H9 (cell line): ENCODE data around the gene HSPB1. TPM values are rescaled to one million over a fixed set of nuclear protein-coding genes. Genes with fewer than 3 reads are reported as not detected.

Source experiments
- DNase-seq: peaks from one replicate; pipeline ENCODE4 v3.0.0-alpha.2; 2017
- H2AFZ ChIP-seq: one replicate; pipeline ENCODE4 v1.6.1; 2013; ENCODE audit warnings: mild to moderate bottlenecking, low read length, control low read depth, moderate library complexity
- H2AK5ac ChIP-seq: 2 replicates; pipeline ENCODE4 v1.6.1; 2013; ENCODE audit warnings: low read length, control low read depth, mixed read lengths; ENCODE audit not compliant: insufficient read length
- H2BK120ac ChIP-seq: one replicate; pipeline ENCODE4 v1.6.1; 2013; ENCODE audit warnings: low read depth, mild to moderate bottlenecking, low read length, control low read depth, inconsistent platforms; ENCODE audit not compliant: poor library complexity, severe bottlenecking
- H2BK12ac ChIP-seq: 2 replicates; pipeline ENCODE4 v1.6.1; 2013; ENCODE audit warnings: low read length, control low read depth, mixed read lengths, low read depth; ENCODE audit not compliant: insufficient read length
- H2BK15ac ChIP-seq: 2 replicates; pipeline ENCODE4 v1.6.1; 2013; ENCODE audit warnings: low read depth, low read length, control low read depth
- H2BK20ac ChIP-seq: one replicate; pipeline ENCODE4 v1.6.1; 2013; ENCODE audit warnings: low read depth, mild to moderate bottlenecking, low read length, control low read depth, inconsistent platforms; ENCODE audit not compliant: poor library complexity, severe bottlenecking
- H2BK5ac ChIP-seq: 2 replicates; pipeline ENCODE4 v1.6.1; 2013; ENCODE audit warnings: low read length, control low read depth, mixed read lengths; ENCODE audit not compliant: insufficient read length
- H3K14ac ChIP-seq: 2 replicates; pipeline ENCODE4 v1.6.1; 2013; ENCODE audit warnings: low read length, control low read depth; ENCODE audit not compliant: insufficient read depth
- H3K18ac ChIP-seq: 2 replicates; pipeline ENCODE4 v1.6.1; 2013; ENCODE audit warnings: low read depth, mild to moderate bottlenecking, mixed read lengths, low read length, control low read depth; ENCODE audit not compliant: insufficient read length
- H3K23ac ChIP-seq: 2 replicates; pipeline ENCODE4 v1.6.1; 2013; ENCODE audit warnings: low read length, control low read depth, mixed read lengths, low read depth; ENCODE audit not compliant: insufficient read length
- H3K23me2 ChIP-seq: 2 replicates; pipeline ENCODE4 v1.6.1; 2013; ENCODE audit warnings: low read depth, mild to moderate bottlenecking, mixed read lengths, low read length, control low read depth; ENCODE audit not compliant: insufficient read length, poor library complexity, severe bottlenecking
- H3K27ac ChIP-seq: 2 replicates; pipeline ENCODE4 v1.5.1; 2013; ENCODE audit warnings: low read length, control low read depth, mixed read lengths, low read depth; ENCODE audit not compliant: insufficient read length
- H3K27me3 ChIP-seq: 2 replicates; pipeline ENCODE4 v1.6.1; 2013; ENCODE audit warnings: low read length, control low read depth, inconsistent platforms; ENCODE audit not compliant: insufficient read depth
- H3K4ac ChIP-seq: 2 replicates; pipeline ENCODE4 v1.6.1; 2013; ENCODE audit warnings: low read depth, mild to moderate bottlenecking, control low read depth, inconsistent platforms, low read length, moderate library complexity
- H3K4me1 ChIP-seq: 2 replicates; pipeline ENCODE4 v1.6.1; 2013; ENCODE audit warnings: low read length, control low read depth, inconsistent platforms; ENCODE audit not compliant: insufficient read depth
- H3K4me2 ChIP-seq: 2 replicates; pipeline ENCODE4 v1.6.1; 2013; ENCODE audit warnings: low read length, control low read depth, mixed read lengths; ENCODE audit not compliant: insufficient read length, insufficient read depth
- H3K56ac ChIP-seq: 2 replicates; pipeline ENCODE4 v1.6.1; 2013; ENCODE audit warnings: low read depth, mild to moderate bottlenecking, mixed read lengths, low read length, control low read depth; ENCODE audit not compliant: insufficient read length
- H3K79me1 ChIP-seq: 2 replicates; pipeline ENCODE4 v1.6.1; 2013; ENCODE audit warnings: low read depth, mild to moderate bottlenecking, moderate library complexity, low read length, control low read depth, inconsistent platforms; ENCODE audit not compliant: insufficient read depth, poor library complexity, severe bottlenecking
- H3K79me2 ChIP-seq: 2 replicates; pipeline ENCODE4 v1.6.1; 2013; ENCODE audit warnings: low read length, control low read depth, inconsistent platforms; ENCODE audit not compliant: insufficient read depth
- H3K9ac ChIP-seq: 2 replicates; pipeline ENCODE4 v1.6.1; 2013; ENCODE audit warnings: low read length, control low read depth, mixed read lengths; ENCODE audit not compliant: insufficient read length; ENCODE audit errors: extremely low read depth
- H3K9me3 ChIP-seq: one replicate; pipeline ENCODE4 v1.6.1; 2013; ENCODE audit warnings: low read depth, low read length, inconsistent platforms; ENCODE audit not compliant: control insufficient read depth
- H3T11ph ChIP-seq: one replicate; pipeline ENCODE4 v1.6.1; 2013; ENCODE audit warnings: mild to moderate bottlenecking, low read length, control low read depth, inconsistent platforms
- H4K20me1 ChIP-seq: one replicate; pipeline ENCODE4 v1.6.1; 2013; ENCODE audit not compliant: control insufficient read depth, insufficient read length, insufficient read depth
- H4K5ac ChIP-seq: 2 replicates; pipeline ENCODE4 v1.6.1; 2013; ENCODE audit warnings: low read depth, mild to moderate bottlenecking, mixed read lengths, low read length, control low read depth; ENCODE audit not compliant: insufficient read length
- H4K8ac ChIP-seq: replicated peaks from 2 replicates; pipeline ENCODE4 v1.6.1; 2013; ENCODE audit warnings: low read length, control low read depth, mixed read lengths, low read depth; ENCODE audit not compliant: insufficient read length
- H4K91ac ChIP-seq: 2 replicates; pipeline ENCODE4 v1.6.1; 2013; ENCODE audit warnings: low read depth, mild to moderate bottlenecking, moderate library complexity, mixed read lengths, low read length, control low read depth; ENCODE audit not compliant: insufficient read length
- H3K27ac Mint-ChIP-seq, 3 experiments: 2 replicates in 2 of 3; 3 replicates in 1 of 3; pipeline ENCODE4 v1.8.0; 2020 to 2021; ENCODE audit warnings: mixed read lengths in 3 of 3, mild to moderate bottlenecking in 1 of 3, moderate library complexity in 1 of 3
- H3K27me3 Mint-ChIP-seq: 2 replicates; pipeline ENCODE4 v1.8.0; 2021; ENCODE audit warnings: low read depth, mild to moderate bottlenecking, moderate library complexity, mixed read lengths
- H3K36me3 Mint-ChIP-seq, 3 experiments: 2 replicates in 2 of 3; 3 replicates in 1 of 3; pipeline ENCODE4 v1.8.0; 2020 to 2021; ENCODE audit warnings: low read depth in 3 of 3, mixed read lengths in 3 of 3; ENCODE audit not compliant: insufficient read depth in 1 of 3
- H3K4me1 Mint-ChIP-seq, 2 experiments: 2 replicates each; pipeline ENCODE4 v1.8.0; 2020; ENCODE audit warnings: mixed read lengths in 2 of 2
- H3K4me3 Mint-ChIP-seq, 2 experiments: 2 replicates in 1 of 2; 3 replicates in 1 of 2; pipeline ENCODE4 v1.8.0; 2020 to 2021; ENCODE audit warnings: mild to moderate bottlenecking in 2 of 2, mixed read lengths in 2 of 2, moderate library complexity in 1 of 2
- H3K9me3 Mint-ChIP-seq, 2 experiments: 2 replicates in 1 of 2; 3 replicates in 1 of 2; pipeline ENCODE4 v1.8.0; 2020; ENCODE audit warnings: mild to moderate bottlenecking in 2 of 2, mixed read lengths in 2 of 2, moderate library complexity in 1 of 2
- WGBS: extraction: QIAGEN DNeasy Blood & Tissue Kit; methylation state at CpG from one replicate; pipeline ENCODE4 v1.1.7; 2013; ENCODE audit warnings: missing lambda C conversion rate, low lambda C conversion rate, mixed read lengths; ENCODE audit not compliant: insufficient read length; ENCODE audit errors: extremely low coverage; 5-methylcytosine and 5-hydroxymethylcytosine counted together
- total RNA-seq: library from RNA; stranded (reverse); gene quantifications from 2 replicates; pipeline ENCODE4 v1.2.1, GENCODE V29; 2021
- TF ChIP-seq, protein P1 (sequence below): fragments of 200-600 bp; sonication (generic); conservative IDR thresholded peaks from 3 replicates; pipeline ENCODE4 v1.8.0; 2021; ENCODE audit warnings: antibody characterized with exemption, mild to moderate bottlenecking

Gene HSPB1
- total RNA-seq, 1 experiment from 2014 or later = 186 TPM

GRCh38 chr7:76346097-76346496 is 43.6 kb downstream of the HSPB1 start:
- no peaks in the 10 kb centered on the region for H3K23me2 ChIP-seq
- no peak overlapping the region for H2AK5ac ChIP-seq
- H4K5ac ChIP-seq = no peak overlapping the region
- Mint-ChIP-seq H3K4me3 (no peak overlapping the region), H3K27me3 (no peaks in the 10 kb centered on the region), H3K4me1 (peaks cover 37 to 38% of the 10 kb centered on the region in 2 experiments), H3K27ac (peak overlapping the region; percentile 40 to 88 (median 75); a peak in 4 of 7 replicates), H3K9me3 (no peaks in the 10 kb centered on the region), H3K36me3 (peaks cover 64 to 91% (median 85%) of the 10 kb centered on the region in 3 experiments)
- H3K27me3 ChIP-seq = no peaks in the 10 kb centered on the region
- no peaks in the 10 kb centered on the region for H4K20me1 ChIP-seq
- H3K18ac ChIP-seq = no peak overlapping the region
- no peak overlapping the region for H2BK5ac ChIP-seq
- H3K9me3 ChIP-seq = no peaks in the 10 kb centered on the region
- no peak overlapping the region for H2AFZ ChIP-seq
- no peak overlapping the region for H2BK15ac ChIP-seq
- no peak overlapping the region for H4K91ac ChIP-seq
- no peak overlapping the region for H2BK20ac ChIP-seq
- H3K4ac ChIP-seq = no peak overlapping the region
- H3T11ph ChIP-seq = no peak overlapping the region
- H3K56ac ChIP-seq = no peak overlapping the region
- no peak overlapping the region for H4K8ac ChIP-seq
- peaks cover 9% of the 10 kb centered on the region for H3K79me1 ChIP-seq
- H3K23ac ChIP-seq = no peak overlapping the region
- no peak overlapping the region for H3K9ac ChIP-seq
- WGBS = no CpG with 5 or more reads among the region's 6 CpGs
- H2BK12ac ChIP-seq = no peak overlapping the region
- peaks cover 75% of the 10 kb centered on the region; the same call in 1 of the 2 replicates for H3K79me2 ChIP-seq
- H3K27ac ChIP-seq = no peak overlapping the region
- TF ChIP-seq, protein P1, sequence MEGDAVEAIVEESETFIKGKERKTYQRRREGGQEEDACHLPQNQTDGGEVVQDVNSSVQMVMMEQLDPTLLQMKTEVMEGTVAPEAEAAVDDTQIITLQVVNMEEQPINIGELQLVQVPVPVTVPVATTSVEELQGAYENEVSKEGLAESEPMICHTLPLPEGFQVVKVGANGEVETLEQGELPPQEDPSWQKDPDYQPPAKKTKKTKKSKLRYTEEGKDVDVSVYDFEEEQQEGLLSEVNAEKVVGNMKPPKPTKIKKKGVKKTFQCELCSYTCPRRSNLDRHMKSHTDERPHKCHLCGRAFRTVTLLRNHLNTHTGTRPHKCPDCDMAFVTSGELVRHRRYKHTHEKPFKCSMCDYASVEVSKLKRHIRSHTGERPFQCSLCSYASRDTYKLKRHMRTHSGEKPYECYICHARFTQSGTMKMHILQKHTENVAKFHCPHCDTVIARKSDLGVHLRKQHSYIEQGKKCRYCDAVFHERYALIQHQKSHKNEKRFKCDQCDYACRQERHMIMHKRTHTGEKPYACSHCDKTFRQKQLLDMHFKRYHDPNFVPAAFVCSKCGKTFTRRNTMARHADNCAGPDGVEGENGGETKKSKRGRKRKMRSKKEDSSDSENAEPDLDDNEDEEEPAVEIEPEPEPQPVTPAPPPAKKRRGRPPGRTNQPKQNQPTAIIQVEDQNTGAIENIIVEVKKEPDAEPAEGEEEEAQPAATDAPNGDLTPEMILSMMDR = no peak
- no peak overlapping the region for H2BK120ac ChIP-seq
- no peak for DNase-seq
- H3K4me1 ChIP-seq = no peaks in the 10 kb centered on the region
- H3K4me2 ChIP-seq = no peak overlapping the region
- no peak overlapping the region; the same call in 1 of the 2 replicates for H3K14ac ChIP-seq
